Skeletal muscle satellite cell (primary cell): Measurements from ENCODE around the gene LY86.

Experiments
- H3K27me3 ChIP-seq: 2 replicates; pipeline ENCODE4 v1.7.0; 2013; ENCODE audit warnings: low read length; ENCODE audit not compliant: control insufficient read depth, insufficient read depth
- H3K36me3 ChIP-seq: 2 replicates; pipeline ENCODE4 v1.7.0; 2013; ENCODE audit warnings: mild to moderate bottlenecking, control low read depth, low read length; ENCODE audit not compliant: insufficient read depth
- H3K4me1 ChIP-seq: 2 replicates; pipeline ENCODE4 v1.7.0; 2013; ENCODE audit warnings: low read length; ENCODE audit not compliant: control insufficient read depth, insufficient read depth
- H3K4me2 ChIP-seq: 2 replicates; pipeline ENCODE4 v1.7.0; 2013; ENCODE audit warnings: mild to moderate bottlenecking, low read length
- H3K4me3 ChIP-seq: 2 replicates; pipeline ENCODE4 v1.7.0; 2013; ENCODE audit warnings: low read length
- H3K9ac ChIP-seq: 2 replicates; pipeline ENCODE4 v1.7.0; 2013; ENCODE audit warnings: mild to moderate bottlenecking, low read depth, low read length, moderate library complexity
- H3K9me3 ChIP-seq: replicated peaks from 2 replicates; pipeline ENCODE4 v1.7.0; 2013; ENCODE audit warnings: mild to moderate bottlenecking, control low read depth, low read length

The LY86 gene

DNA sequence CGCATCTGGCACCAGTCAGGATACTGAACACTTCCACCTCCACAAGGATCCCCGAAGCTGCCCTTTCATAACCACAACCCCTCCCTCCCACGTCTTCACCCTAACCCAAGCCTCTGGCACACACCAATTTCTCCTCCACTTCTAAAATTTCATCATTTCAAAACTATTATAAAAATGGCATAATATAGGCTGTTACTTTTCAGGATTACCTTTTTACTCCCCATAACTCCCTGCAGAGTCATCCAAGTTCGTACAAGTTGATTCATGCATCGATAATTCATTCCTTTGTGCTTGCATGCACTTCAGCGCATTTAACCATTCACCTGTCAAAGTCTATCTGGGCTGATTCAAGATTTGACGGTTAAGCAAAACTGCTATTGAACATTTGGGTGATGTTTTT, 30.6 kb upstream of the LY86 start:
- H3K9ac ChIP-seq = no peak overlapping the region
- no peaks in the 10 kb centered on the region for H3K27me3 ChIP-seq
- no peaks in the 10 kb centered on the region for H3K4me1 ChIP-seq
- H3K4me2 ChIP-seq = no peak overlapping the region
- H3K4me3 ChIP-seq = no peak overlapping the region
- no peaks in the 10 kb centered on the region for H3K36me3 ChIP-seq
- H3K9me3 ChIP-seq = no peaks in the 10 kb centered on the region

DNA sequence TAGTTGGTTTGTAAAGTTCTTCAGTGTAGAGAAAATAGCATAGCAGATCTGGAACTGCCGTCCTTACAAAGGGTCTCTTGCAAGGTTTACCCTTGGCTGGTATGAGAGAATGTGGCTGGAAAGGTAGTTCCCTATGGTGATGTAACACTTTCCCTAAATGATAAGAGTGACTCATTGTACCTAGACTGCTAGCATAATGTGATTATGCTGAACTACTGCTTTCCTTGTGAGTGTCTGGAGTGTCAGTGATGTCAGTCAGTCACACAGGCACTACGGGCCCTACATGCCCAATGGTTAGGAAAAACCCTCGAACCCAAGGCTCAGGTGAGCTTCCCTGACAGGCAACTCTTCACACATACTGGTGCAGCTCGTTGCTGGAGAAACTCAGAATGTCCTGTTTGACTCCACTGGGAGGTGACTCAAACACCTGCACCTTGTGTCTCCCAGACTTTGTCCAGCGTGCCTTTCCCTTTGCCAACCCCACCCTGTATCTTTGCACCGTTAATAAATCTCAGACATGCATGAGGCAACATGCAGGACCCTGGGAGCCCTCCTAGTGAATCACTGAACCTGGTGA, 28.4 kb upstream of the LY86 start:
- Histone ChIP-seq H3K4me2 (no peak overlapping the region), H3K4me3 (no peak overlapping the region), H3K36me3 (no peaks in the 10 kb centered on the region), H3K9me3 (no peaks in the 10 kb centered on the region), H3K9ac (no peak overlapping the region), H3K4me1 (no peaks in the 10 kb centered on the region), H3K27me3 (no peaks in the 10 kb centered on the region)

DNA sequence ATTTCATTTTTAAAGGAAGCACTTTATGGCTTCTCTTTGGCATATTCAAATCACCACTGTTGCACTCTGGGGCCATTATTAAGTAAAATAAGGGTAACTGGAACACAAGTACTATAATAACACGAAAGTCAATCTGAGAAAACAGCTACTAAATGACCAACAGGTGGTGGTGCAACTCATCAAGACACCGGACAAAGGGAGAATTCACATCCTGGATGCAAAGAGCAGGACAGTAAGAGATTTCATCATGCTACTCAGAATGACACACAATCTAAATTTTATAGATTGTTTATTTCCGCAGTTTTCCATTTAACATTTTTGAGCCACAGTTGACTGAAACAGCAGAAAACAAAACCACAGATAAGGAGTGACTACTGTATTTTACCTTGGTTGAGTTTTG, 27.6 kb upstream of the LY86 start:
- Histone ChIP-seq H3K4me1 (no peaks in the 10 kb centered on the region), H3K27me3 (no peaks in the 10 kb centered on the region)

DNA sequence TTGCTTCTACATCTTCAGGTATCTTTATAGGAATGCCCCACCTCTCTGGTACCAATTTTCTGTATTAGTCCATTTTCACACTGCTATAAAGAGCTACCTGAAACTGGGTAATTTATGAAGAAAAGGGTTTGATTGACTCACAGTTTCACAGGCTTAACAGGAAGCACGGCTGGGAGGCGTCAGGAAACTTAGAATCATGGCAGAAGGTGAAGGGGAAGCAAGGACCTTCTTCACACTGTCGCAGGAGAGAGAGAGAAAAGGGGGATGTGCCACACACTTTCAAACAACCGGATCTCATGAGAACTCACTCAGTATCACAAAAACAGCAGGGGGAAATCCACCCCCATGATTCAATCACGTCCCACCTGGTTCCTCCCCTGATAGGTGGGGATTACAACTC, 24.4 kb upstream of the LY86 start:
- Histone ChIP-seq H3K4me1 (no peaks in the 10 kb centered on the region), H3K4me3 (no peak overlapping the region), H3K9ac (no peak overlapping the region), H3K27me3 (peaks cover 5% of the 10 kb centered on the region), H3K4me2 (no peak overlapping the region), H3K9me3 (no peaks in the 10 kb centered on the region), H3K36me3 (no peaks in the 10 kb centered on the region)

More for the DNA sequence above, 27.6 kb upstream of the LY86 start:
- Histone ChIP-seq H3K9ac (no peak overlapping the region), H3K4me3 (no peak overlapping the region), H3K9me3 (no peaks in the 10 kb centered on the region), H3K4me2 (no peak overlapping the region), H3K36me3 (no peaks in the 10 kb centered on the region)

DNA sequence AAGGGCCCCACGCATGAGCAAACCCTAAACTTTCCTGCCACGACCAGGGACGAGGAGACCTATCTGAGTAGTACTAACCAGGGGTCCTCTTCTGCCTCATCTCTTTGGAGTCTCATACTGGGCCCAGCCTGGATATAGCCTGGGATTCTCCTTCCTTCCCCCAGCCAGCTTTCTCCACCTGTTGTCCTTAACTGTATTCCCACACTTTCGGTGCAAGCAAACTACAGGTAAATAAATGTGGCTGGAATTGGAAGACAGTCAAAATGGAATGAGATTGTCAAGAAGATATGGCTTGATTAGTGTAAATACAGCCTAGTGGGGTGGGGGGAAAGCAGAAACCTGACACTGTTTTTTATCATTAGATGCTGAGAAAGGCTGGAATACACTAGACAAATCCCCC, 23.5 kb upstream of the LY86 start:
- H3K9ac ChIP-seq = no peak overlapping the region
- H3K4me2 ChIP-seq = no peak overlapping the region
- no peaks in the 10 kb centered on the region for H3K9me3 ChIP-seq
- H3K36me3 ChIP-seq = no peaks in the 10 kb centered on the region
- peaks cover 5% of the 10 kb centered on the region for H3K27me3 ChIP-seq
- H3K4me1 ChIP-seq = no peaks in the 10 kb centered on the region
- H3K4me3 ChIP-seq = no peak overlapping the region

DNA sequence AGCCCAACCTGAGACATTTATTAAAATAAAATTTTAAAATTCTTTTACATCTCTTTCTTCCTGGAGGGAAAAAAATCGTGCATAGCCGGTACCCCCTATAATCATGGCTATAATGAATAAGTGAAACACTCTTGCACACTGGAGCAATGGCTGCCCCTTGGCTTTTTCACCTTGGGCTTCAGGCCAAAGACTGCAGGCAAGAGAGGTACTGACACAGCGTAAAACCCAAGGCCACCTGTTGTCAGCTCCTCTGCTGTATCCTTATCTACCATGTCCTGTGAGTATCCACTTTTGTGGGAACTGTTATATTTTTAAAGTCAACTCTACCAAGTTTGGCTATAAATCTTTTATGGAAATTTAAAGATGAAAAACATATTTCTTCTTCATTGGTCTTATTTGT, 23.0 kb upstream of the LY86 start:
- Histone ChIP-seq H3K9me3 (no peaks in the 10 kb centered on the region), H3K9ac (no peak overlapping the region)

GRCh38 chr6:6566766-6567165, 21.8 kb upstream of the LY86 start:
- H3K9ac ChIP-seq = no peak overlapping the region
- H3K27me3 ChIP-seq = peaks cover 5% of the 10 kb centered on the region
- H3K4me3 ChIP-seq = no peak overlapping the region
- no peaks in the 10 kb centered on the region for H3K36me3 ChIP-seq
- H3K9me3 ChIP-seq = no peaks in the 10 kb centered on the region
- no peak overlapping the region for H3K4me2 ChIP-seq
- no peaks in the 10 kb centered on the region for H3K4me1 ChIP-seq

More for the DNA sequence above, 23.0 kb upstream of the LY86 start:
- Histone ChIP-seq H3K4me3 (no peak overlapping the region), H3K4me1 (no peaks in the 10 kb centered on the region), H3K36me3 (no peaks in the 10 kb centered on the region), H3K27me3 (peaks cover 5% of the 10 kb centered on the region), H3K4me2 (no peak overlapping the region)

DNA sequence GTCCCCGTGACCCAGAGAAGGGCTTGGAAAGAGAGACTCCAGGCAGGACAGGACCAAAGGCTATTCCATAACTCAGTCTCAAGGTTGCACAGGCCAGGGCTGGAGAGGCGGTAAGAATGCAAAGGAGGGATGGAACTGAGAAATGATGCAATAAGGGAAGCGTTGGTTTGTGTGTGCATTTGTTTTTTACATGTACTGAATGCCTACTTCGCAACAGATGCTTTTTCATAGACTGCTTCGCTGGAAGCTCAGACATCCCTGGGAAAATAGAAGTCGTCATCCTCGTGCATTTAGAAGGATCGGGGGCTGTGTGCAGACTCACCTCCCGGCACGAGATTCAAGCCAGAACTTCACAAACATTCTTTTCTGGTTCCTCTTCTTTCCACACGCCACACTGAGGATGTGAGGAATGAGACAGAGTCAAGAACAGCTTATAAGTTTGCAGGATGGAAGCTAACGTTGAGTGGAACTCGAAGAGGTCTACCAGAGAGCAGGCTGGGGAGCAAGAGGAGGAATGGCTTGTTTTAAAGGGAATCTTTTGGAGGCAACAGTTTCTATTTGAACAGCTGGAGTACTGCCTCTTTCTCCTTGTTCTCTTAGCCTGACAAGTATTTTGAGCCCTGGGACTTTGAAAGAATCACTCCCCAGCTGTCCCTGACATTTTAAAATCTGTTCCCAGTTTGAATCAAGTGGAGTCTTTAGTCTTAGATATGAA, 19.3 kb upstream of the LY86 start:
- no peak overlapping the region for H3K9ac ChIP-seq
- H3K4me2 ChIP-seq = no peak overlapping the region
- no peaks in the 10 kb centered on the region for H3K36me3 ChIP-seq
- H3K27me3 ChIP-seq = peaks cover 5% of the 10 kb centered on the region
- no peaks in the 10 kb centered on the region for H3K4me1 ChIP-seq
- H3K9me3 ChIP-seq = no peaks in the 10 kb centered on the region
- H3K4me3 ChIP-seq = no peak overlapping the region

GRCh38 chr6:6569811-6570164, 18.7 kb upstream of the LY86 start:
- H3K9ac ChIP-seq = no peak overlapping the region
- H3K9me3 ChIP-seq = no peaks in the 10 kb centered on the region
- H3K4me3 ChIP-seq = no peak overlapping the region
- no peaks in the 10 kb centered on the region for H3K36me3 ChIP-seq
- H3K4me1 ChIP-seq = no peaks in the 10 kb centered on the region
- no peak overlapping the region for H3K4me2 ChIP-seq
- H3K27me3 ChIP-seq = peaks cover 5% of the 10 kb centered on the region

DNA sequence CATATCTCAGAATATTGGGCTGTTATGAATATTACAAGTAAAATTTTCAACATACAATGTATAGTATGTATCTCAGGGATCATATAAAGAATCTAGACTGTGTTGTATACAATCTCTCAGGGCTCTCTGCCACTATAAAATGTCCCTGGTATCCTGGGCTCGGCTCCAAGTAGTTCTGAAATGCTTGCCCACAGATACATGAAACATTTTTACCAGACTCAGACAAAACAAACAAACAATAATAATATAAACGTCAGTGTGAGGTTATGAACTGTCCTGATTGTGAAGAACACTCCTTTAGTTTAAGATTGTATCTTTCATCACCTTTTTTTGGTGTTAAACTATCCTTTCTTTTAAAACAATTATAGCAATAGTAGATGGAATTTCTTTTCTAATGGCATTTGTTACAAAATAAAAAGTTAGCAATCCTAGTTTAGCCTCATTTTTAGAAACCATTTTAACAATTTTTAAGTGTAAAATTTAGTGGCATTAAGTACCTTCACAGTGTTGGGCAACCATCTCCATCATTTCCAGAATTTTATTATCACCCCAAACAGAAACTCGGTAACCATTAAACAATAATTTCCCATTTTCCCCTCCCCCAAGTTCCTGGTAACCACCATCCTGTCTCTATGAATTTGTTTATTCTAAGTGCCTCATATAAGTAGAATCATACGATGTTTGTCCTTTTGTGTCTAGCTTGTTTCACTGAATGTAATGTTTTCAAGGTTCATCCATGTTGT, 17.4 kb upstream of the LY86 start:
- H3K9me3 ChIP-seq = no peaks in the 10 kb centered on the region

DNA sequence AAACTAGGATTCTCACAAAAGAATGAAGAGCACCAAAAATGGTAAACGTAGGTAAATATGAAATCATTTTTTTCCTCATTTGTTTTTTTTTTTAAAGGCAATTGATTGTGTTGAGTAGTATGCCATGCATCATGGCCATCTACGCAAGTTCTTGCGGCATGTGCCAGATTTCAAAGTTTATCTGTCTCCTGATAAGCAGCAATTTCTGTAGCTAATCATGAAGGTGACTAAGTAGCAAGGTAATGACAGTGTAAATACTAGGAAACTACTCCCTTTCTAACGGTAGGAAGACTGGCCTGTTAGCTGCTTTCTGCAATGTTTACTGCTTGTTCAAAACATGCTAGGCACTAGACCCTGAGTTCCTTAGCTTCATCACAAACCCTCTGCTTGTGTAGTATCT, 13.4 kb upstream of the LY86 start:
- H3K4me2 ChIP-seq = no peak overlapping the region

More for the DNA sequence above, 17.4 kb upstream of the LY86 start:
- H3K4me1 ChIP-seq = no peaks in the 10 kb centered on the region
- no peak overlapping the region for H3K4me2 ChIP-seq
- no peak overlapping the region for H3K9ac ChIP-seq
- H3K36me3 ChIP-seq = no peaks in the 10 kb centered on the region
- H3K27me3 ChIP-seq = peaks cover 5% of the 10 kb centered on the region
- no peak overlapping the region for H3K4me3 ChIP-seq

GRCh38 chr6:6577735-6578134, 10.8 kb upstream of the LY86 start:
- Histone ChIP-seq H3K9me3 (no peaks in the 10 kb centered on the region), H3K4me1 (no peaks in the 10 kb centered on the region), H3K27me3 (no peaks in the 10 kb centered on the region), H3K4me2 (no peak overlapping the region), H3K36me3 (no peaks in the 10 kb centered on the region), H3K9ac (no peak overlapping the region), H3K4me3 (no peak overlapping the region)

More for the DNA sequence above, 13.4 kb upstream of the LY86 start:
- Histone ChIP-seq H3K4me1 (no peaks in the 10 kb centered on the region), H3K4me3 (no peak overlapping the region), H3K9ac (no peak overlapping the region), H3K9me3 (no peaks in the 10 kb centered on the region), H3K36me3 (no peaks in the 10 kb centered on the region), H3K27me3 (no peaks in the 10 kb centered on the region)
